ENCODE data around the gene SUN2. TPM values are rescaled to one million over a fixed set of nuclear protein-coding genes. Genes with fewer than 3 reads are reported as not detected.

Gene SUN2
- total RNA-seq, 1 donor from 2014 or later, result 124 TPM

DNA sequence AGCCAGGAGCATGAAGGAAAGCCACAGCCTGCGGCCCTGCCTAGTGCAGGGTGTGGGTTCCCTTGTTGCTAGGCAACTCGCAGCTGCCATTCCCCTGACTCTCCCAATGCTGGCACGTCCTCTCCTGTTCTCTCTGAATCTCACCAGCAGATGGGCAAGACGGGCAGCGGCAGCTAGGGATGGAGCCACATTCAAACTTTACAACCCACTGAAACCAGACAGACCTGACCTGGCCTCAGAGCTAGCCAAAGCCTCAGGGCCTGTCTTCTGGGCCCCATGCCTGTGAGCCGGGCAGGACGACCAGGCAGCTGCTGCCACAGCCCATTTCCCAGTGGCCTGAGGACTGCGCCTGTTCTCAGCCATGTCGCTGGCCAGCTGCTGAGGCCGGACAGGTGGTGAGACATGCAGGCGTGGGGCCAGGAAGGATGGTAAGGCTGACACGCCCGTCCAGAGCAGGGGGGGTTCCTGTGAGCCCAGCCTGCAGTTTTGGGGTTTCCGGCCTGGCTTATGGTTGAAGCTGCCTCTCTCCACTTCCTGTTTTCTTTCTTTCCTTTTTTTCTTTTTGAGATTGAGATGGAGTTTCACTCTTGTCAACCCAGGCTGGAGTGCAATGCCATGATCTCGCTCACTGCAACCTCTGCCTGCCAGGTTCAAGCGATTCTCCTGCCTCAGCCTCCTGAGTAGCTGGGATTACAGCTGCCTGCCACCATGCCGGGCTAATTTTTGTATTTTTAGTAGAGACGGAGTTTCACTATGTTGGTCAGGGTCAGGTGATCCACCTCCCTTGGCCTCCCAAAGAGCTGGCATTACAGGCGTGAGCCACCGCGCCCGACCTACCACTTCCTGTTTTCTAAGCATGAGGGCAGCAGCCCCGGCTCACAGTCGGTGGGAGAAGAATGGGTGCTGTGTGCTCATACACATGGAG, 4.1 kb downstream of the SUN2 start:
- Mint-ChIP-seq H3K9me3 (ENCODE audit: low read depth) (no peaks in the 10 kb centered on the region), H3K4me1 (ENCODE audit: low read depth) (peaks cover 23% of the 10 kb centered on the region), H3K27ac (ENCODE audit: unreplicated experiment) (no peak overlapping the region), H3K27me3 (ENCODE audit: low read depth) (no peaks in the 10 kb centered on the region), H3K36me3 (ENCODE audit: low read depth) (peaks cover 25% of the 10 kb centered on the region), H3K4me3 (ENCODE audit: unreplicated experiment) (no peak overlapping the region)
- TF ChIP-seq, protein P1, sequence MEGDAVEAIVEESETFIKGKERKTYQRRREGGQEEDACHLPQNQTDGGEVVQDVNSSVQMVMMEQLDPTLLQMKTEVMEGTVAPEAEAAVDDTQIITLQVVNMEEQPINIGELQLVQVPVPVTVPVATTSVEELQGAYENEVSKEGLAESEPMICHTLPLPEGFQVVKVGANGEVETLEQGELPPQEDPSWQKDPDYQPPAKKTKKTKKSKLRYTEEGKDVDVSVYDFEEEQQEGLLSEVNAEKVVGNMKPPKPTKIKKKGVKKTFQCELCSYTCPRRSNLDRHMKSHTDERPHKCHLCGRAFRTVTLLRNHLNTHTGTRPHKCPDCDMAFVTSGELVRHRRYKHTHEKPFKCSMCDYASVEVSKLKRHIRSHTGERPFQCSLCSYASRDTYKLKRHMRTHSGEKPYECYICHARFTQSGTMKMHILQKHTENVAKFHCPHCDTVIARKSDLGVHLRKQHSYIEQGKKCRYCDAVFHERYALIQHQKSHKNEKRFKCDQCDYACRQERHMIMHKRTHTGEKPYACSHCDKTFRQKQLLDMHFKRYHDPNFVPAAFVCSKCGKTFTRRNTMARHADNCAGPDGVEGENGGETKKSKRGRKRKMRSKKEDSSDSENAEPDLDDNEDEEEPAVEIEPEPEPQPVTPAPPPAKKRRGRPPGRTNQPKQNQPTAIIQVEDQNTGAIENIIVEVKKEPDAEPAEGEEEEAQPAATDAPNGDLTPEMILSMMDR (IDR thresholded peaks at IDR 0.05), result no peak
- DNase-seq (ENCODE audit: low spot score), result no peak

- Mint-ChIP-seq H3K4me3 (ENCODE audit: unreplicated experiment) (no peak overlapping the region), H3K4me1 (ENCODE audit: low read depth) (peaks cover 19% of the 10 kb centered on the region), H3K27ac (ENCODE audit: unreplicated experiment) (no peak overlapping the region), H3K9me3 (ENCODE audit: low read depth) (no peaks in the 10 kb centered on the region), H3K27me3 (ENCODE audit: low read depth) (no peaks in the 10 kb centered on the region), H3K36me3 (ENCODE audit: low read depth) (peaks cover 25% of the 10 kb centered on the region)
- TF ChIP-seq, protein P1 (IDR thresholded peaks at IDR 0.05), result no peak
- no peak for DNase-seq (ENCODE audit: low spot score)
Measured at GRCh38 chr22:38751066-38751421, 4.8 kb downstream of the SUN2 start.

DNA sequence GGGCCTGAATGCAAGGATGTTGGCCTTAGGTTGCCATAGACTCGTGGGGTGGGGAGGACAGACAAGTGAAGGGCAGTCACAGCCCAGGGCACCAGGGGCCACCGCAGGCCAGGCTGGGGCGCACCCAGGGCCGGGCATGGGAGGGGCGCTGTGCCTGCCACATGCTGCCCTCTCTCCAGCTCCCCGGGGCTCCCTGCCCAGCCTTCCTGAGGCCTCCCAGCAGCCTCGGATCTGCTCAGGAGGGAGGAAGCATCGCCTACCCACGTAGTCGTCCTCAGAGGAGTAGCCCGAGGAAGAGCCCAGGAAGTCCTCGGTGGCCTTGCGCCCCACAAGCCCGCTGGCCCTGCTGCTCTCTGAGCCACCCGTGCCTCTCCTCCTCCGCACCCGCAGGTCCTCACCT, 5.2 kb downstream of the SUN2 start:
- peaks cover 19% of the 10 kb centered on the region for H3K4me1 Mint-ChIP-seq (ENCODE audit: low read depth)
- TF ChIP-seq, protein P1 (IDR thresholded peaks at IDR 0.05), result no peak

GRCh38 chr22:38750104-38750503, 5.7 kb downstream of the SUN2 start:
- H3K36me3 Mint-ChIP-seq (ENCODE audit: low read depth), result peaks cover 25% of the 10 kb centered on the region
- peaks cover 17% of the 10 kb centered on the region for H3K4me1 Mint-ChIP-seq (ENCODE audit: low read depth)
- H3K27ac Mint-ChIP-seq (ENCODE audit: unreplicated experiment), result no peak overlapping the region
- DNase-seq (ENCODE audit: low spot score), result no peak
- TF ChIP-seq, protein P1 (IDR thresholded peaks at IDR 0.05), result no peak
- no peaks in the 10 kb centered on the region for H3K27me3 Mint-ChIP-seq (ENCODE audit: low read depth)
- H3K9me3 Mint-ChIP-seq (ENCODE audit: low read depth), result no peaks in the 10 kb centered on the region
- H3K4me3 Mint-ChIP-seq (ENCODE audit: unreplicated experiment), result no peak overlapping the region

More for the DNA sequence above, 5.2 kb downstream of the SUN2 start:
- no peak for DNase-seq (ENCODE audit: low spot score)
- Mint-ChIP-seq H3K36me3 (ENCODE audit: low read depth) (peaks cover 25% of the 10 kb centered on the region), H3K4me3 (ENCODE audit: unreplicated experiment) (no peak overlapping the region), H3K9me3 (ENCODE audit: low read depth) (no peaks in the 10 kb centered on the region), H3K27ac (ENCODE audit: unreplicated experiment) (no peak overlapping the region), H3K27me3 (ENCODE audit: low read depth) (no peaks in the 10 kb centered on the region)

GRCh38 chr22:38748487-38749136, 7.2 kb downstream of the SUN2 start:
- Mint-ChIP-seq H3K4me1 (ENCODE audit: low read depth) (peaks cover 2% of the 10 kb centered on the region), H3K36me3 (ENCODE audit: low read depth) (peaks cover 31% of the 10 kb centered on the region), H3K27ac (ENCODE audit: unreplicated experiment) (peak overlapping the region; percentile 17), H3K4me3 (ENCODE audit: unreplicated experiment) (no peak overlapping the region), H3K27me3 (ENCODE audit: low read depth) (no peaks in the 10 kb centered on the region), H3K9me3 (ENCODE audit: low read depth) (no peaks in the 10 kb centered on the region)
- TF ChIP-seq, protein P1 (IDR thresholded peaks at IDR 0.05), result no peak
- no peak for DNase-seq (ENCODE audit: low spot score)

Measured in chondrocyte (in vitro differentiated cells).